NCI-H446 (cell line): ENCODE results near the gene MIEF1.
A peak's percentile ranks its signal among the peaks of the same experiment; 100 is the strongest.

Experiments
- DNase-seq, 2 experiments: peaks; one replicate each; lab custom pipeline; 2025; lab: John Stamatoyannopoulos, UW

The MIEF1 gene

GRCh38 chr22:39556970-39557841, 55.1 kb downstream of the MIEF1 start:
- peak in 1 of 2 experiments; percentile 36 for DNase-seq

- no peak for DNase-seq
These were observed 56.2 kb downstream of the MIEF1 start for GRCh38 chr22:39558254-39558727.

GRCh38 chr22:39558950-39559349, 56.9 kb downstream of the MIEF1 start:
- no peak for DNase-seq

GRCh38 chr22:39559456-39560105, 57.5 kb downstream of the MIEF1 start:
- no peak for DNase-seq

GRCh38 chr22:39560127-39560526, 58.0 kb downstream of the MIEF1 start:
- no peak for DNase-seq

- DNase-seq, result no peak
These were observed 60.9 kb downstream of the MIEF1 start for GRCh38 chr22:39562839-39563489.

- no peak for DNase-seq
These were observed 61.7 kb downstream of the MIEF1 start for GRCh38 chr22:39563571-39564428.

GRCh38 chr22:39565414-39565944, 63.4 kb downstream of the MIEF1 start:
- DNase-seq, result no peak

GRCh38 chr22:39567135-39567946, 65.3 kb downstream of the MIEF1 start:
- DNase-seq, result no peak
